ENCODE data around the gene CDYL2. TPM values are rescaled to one million over a fixed set of nuclear protein-coding genes. Genes with fewer than 3 reads are reported as not detected.
"Not testable (repeated sequence)": the region's sequence is repeated elsewhere in the genome, so short reads cannot be mapped to it uniquely, and the experiment has no call there.

CDYL2 gene
- total and polyA plus RNA-seq, 5 experiments from 2014 or later: 0.28 to 14.2 (median 1.7) TPM

DNA sequence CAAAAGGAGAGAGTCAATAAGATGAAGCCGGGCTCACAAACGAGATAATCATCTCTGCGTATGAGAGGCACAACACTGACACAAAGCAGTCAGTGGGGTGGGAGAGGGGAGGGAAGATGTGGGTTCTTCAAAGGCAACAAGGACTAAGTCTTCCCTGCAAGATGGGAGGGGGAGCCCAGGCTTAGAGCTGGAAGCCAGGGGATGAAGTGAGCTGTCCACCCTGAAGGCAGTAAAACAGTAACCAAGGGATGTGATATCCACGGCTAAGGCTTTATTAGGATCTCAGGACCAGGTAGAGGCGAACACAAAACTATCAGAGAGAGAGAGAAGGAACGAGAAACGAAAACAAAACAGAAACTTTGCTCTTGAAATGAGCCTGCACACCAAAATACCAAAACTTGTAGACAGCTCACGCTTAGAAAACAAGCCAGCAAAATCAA is 147.7 kb downstream of the CDYL2 start:
- peaks cover 0 to 12% (median 12%) of the 10 kb centered on the region in 3 donors for H3K36me3 Mint-ChIP-seq
- peak overlapping the region; percentile 60 to 88 (median 72) for H3K4me3 Mint-ChIP-seq
- DNase-seq: peak in 4 of 10 donors; percentile 1 to 33 (median 12)
- POLR2A ChIA-PET: no interaction called here
- no peaks in the 10 kb centered on the region for H3K27me3 Mint-ChIP-seq
- ATAC-seq: peak; percentile 42 to 47
- peaks cover 0 to 25% (median 13%) of the 10 kb centered on the region in 9 donors for H3K9me3 Mint-ChIP-seq
- H3K27ac Mint-ChIP-seq: peak overlapping the region in 9 of 10 donors; percentile 6 to 87 (median 83)
- peaks cover 6 to 24% (median 21%) of the 10 kb centered on the region in 4 donors for H3K4me1 Mint-ChIP-seq

- peaks cover 6 to 24% (median 21%) of the 10 kb centered on the region in 4 donors for H3K4me1 Mint-ChIP-seq
- peak overlapping the region in 9 of 10 donors; percentile 6 to 87 (median 83) for H3K27ac Mint-ChIP-seq
- peaks cover 0 to 23% (median 13%) of the 10 kb centered on the region in 9 donors for H3K9me3 Mint-ChIP-seq
- H3K27me3 Mint-ChIP-seq: no peaks in the 10 kb centered on the region
- POLR2A ChIA-PET: no interaction called here
- ATAC-seq: no peak
- peaks cover 0 to 12% (median 12%) of the 10 kb centered on the region in 3 donors for H3K36me3 Mint-ChIP-seq
- DNase-seq: no peak
- H3K4me3 Mint-ChIP-seq: peak overlapping the region; percentile 60 to 88 (median 72)
Measured at GRCh38 chr16:80656161-80656560, 148.2 kb downstream of the CDYL2 start.

GRCh38 chr16:80655751-80656150 is 148.6 kb downstream of the CDYL2 start:
- Mint-ChIP-seq H3K27me3 (no peaks in the 10 kb centered on the region), H3K36me3 (peaks cover 0 to 12% (median 11%) of the 10 kb centered on the region in 3 donors), H3K4me1 (peaks cover 6 to 21% (median 20%) of the 10 kb centered on the region in 4 donors), H3K27ac (peak overlapping the region in 2 of 10 donors; percentile 62 to 83), H3K4me3 (peak overlapping the region in 1 of 10 donors; percentile 76), H3K9me3 (peaks cover 0 to 22% (median 13%) of the 10 kb centered on the region in 9 donors)
- ATAC-seq (no peak), DNase-seq (no peak)
- POLR2A ChIA-PET: no interaction called here

DNA sequence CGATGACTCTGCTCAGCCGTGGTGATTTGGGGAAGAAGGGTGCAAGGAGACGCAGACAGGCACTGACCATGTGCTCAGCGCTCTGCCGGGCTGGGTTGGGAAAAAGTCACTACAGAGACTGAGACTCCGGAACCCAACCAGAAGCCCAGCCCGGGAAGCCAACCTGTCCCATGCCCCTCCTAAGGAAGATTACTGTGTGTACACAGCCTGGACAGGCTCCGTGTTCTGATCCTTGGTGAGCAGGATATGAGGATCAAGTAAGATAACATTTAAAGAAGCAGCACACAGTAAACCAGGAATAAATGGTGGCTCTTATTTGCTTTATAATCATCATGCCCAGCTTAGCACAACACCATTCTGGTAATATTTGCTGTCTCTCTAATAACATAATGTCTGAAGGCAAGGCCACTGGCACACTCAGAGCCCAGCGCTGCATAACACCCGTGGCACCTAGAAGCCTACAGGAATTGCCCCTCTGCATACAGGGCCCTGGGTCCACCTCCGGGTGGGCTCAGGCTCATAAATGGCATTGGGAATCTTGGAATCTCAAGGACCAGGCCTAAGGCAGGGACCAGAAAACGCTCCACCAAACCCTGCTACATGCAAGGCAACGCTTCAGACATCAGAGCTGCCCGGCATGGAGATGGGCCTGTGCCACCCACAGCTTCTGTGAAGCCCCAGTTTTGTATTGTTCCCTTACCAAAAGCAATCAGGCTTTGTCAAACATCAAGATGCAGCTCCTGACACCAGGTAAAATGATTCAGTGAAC is 150.1 kb downstream of the CDYL2 start:
- Mint-ChIP-seq H3K4me1 (peaks cover 6 to 35% (median 31%) of the 10 kb centered on the region in 4 donors), H3K9me3 (peaks cover 0 to 9% (median 7%) of the 10 kb centered on the region in 9 donors), H3K27ac (no peak overlapping the region), H3K4me3 (no peak overlapping the region), H3K36me3 (peaks cover 0 to 5% (median 5%) of the 10 kb centered on the region in 3 donors), H3K27me3 (no peaks in the 10 kb centered on the region)
- DNase-seq (no peak), ATAC-seq (no peak)
- POLR2A ChIA-PET: interaction anchor here (0.6 kb wide), 1 partner anchor 405 kb away, joined by 7 read pairs; no protein-coding TSS in a partner anchor

DNA sequence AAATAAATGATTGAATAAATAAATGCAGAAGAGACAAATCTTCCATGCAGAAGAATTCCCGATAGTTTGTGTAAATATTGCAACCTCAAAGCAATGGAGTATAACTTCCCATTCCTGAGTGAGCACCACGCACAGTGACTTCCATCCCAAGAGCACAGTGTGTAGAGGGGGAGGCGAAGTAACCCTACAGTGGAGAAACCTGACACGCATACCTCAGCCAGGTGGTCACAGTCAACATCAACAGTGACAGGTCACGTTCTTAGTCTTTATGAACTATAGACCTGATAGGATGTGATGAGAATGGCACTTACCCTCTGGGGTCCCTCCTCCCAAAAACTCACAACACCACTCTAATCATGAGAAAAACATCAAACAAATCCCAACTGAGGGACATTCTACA is 152.0 kb downstream of the CDYL2 start:
- Mint-ChIP-seq H3K4me3 (no peak overlapping the region), H3K9me3 (peaks cover 0 to 18% (median 6%) of the 10 kb centered on the region in 9 donors), H3K36me3 (peaks cover 0 to 14% (median 11%) of the 10 kb centered on the region in 3 donors), H3K27ac (no peak overlapping the region), H3K27me3 (no peaks in the 10 kb centered on the region), H3K4me1 (peaks cover 6 to 35% (median 30%) of the 10 kb centered on the region in 4 donors)
- ATAC-seq (no peak), DNase-seq (no peak)
- POLR2A ChIA-PET: no interaction called here

DNA sequence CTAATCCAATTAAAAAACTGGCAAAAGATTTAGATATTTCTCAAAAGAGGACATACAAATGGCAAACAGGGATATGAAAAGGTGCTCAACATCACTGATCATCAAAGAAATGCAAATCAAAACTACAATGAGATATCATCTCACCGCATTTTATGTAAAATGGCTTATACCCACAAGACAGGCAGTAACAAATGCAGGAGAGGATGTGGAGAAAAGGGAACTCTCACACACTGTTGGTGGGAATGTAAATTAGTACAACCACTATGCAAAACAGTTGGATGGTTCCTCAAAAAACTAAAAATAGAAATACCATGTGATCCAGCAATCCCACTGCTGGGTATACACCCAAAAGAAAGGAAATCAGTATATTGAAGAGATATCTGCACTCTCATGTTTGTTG is 154.1 kb downstream of the CDYL2 start:
- POLR2A ChIA-PET, H3K27me3 Mint-ChIP-seq, ATAC-seq, H3K27ac Mint-ChIP-seq: not testable (repeated sequence)
- peaks cover 0 to 31% (median 15%) of the 10 kb centered on the region in 9 donors for H3K9me3 Mint-ChIP-seq
- peaks cover 0 to 19% (median 13%) of the 10 kb centered on the region in 3 donors for H3K36me3 Mint-ChIP-seq
- peak in 1 of 10 donors; percentile 6 for DNase-seq
- peak overlapping the region in 2 of 10 donors; percentile 1 to 30 for H3K4me3 Mint-ChIP-seq
- peaks cover 2 to 20% (median 14%) of the 10 kb centered on the region in 4 donors for H3K4me1 Mint-ChIP-seq

DNA sequence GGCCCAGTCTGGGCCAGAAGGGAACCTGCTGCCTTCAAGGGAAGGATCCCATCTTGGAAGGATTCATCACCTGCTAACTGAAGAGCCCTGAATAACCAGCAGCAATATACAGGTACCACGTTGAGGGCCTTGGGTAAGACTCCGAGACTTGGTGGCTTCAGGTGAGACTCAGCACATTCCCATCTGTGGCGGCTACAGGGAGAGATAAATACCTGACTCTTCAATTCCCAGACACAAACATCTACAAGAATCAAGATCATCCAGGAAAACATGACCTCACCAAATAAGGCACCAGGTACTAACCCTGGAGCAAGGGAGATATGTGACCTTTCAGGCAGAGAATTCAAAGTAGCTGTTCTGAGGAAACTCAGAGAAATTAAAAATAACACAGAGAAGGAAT is 164.1 kb downstream of the CDYL2 start:
- Mint-ChIP-seq H3K36me3 (peaks cover 0 to 16% (median 14%) of the 10 kb centered on the region in 3 donors), H3K4me3 (no peak overlapping the region), H3K27ac (no peak overlapping the region), H3K4me1 (peaks cover 0 to 4% (median 0%) of the 10 kb centered on the region in 4 donors), H3K27me3 (no peaks in the 10 kb centered on the region), H3K9me3 (peaks cover 0 to 25% (median 12%) of the 10 kb centered on the region in 9 donors)
- ATAC-seq (no peak), DNase-seq (no peak)
- POLR2A ChIA-PET: no interaction called here

DNA sequence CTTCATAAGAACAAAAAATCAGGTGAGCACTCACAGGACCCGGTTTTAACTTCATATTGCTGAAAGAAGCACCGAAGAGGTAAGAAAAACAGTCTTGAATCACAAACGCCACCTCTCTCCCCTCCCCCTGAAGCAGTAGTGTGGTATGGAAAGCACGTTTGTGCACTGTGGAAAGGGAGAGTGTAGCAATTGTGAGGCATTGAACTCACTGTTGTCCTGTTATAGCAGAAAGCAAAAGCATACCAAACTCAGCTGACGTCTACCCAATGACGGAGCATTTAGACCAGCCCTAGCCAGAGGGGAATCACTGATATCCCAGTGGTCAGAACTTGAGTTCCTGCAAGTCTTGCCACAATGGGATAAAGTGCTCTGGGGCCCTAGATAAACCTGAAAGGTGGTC is 164.8 kb downstream of the CDYL2 start:
- POLR2A ChIA-PET: no interaction called here
- Mint-ChIP-seq H3K27me3 (no peaks in the 10 kb centered on the region), H3K36me3 (peaks cover 0 to 17% (median 16%) of the 10 kb centered on the region in 3 donors), H3K27ac (no peak overlapping the region), H3K9me3 (peaks cover 0 to 32% (median 17%) of the 10 kb centered on the region in 9 donors), H3K4me1 (peaks cover 0 to 4% (median 0%) of the 10 kb centered on the region in 4 donors), H3K4me3 (no peak overlapping the region)
- no peak for DNase-seq
- ATAC-seq: no peak

DNA sequence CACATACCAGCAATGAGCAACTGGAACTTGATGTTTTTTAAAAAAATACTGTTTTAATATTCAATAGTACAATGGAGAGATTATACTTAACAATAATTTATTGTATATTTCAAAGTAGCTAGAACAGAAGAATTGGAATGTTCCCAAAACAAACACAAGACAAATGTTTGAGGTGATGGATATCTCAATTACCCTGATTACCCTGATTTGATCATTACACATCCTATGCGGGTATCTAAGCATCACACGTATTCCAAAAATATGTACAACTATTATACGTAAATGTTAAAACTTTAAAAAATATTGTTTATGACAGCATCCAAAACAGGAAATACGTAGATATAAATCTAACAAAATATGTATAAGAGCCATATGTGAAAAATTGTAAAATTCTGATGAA is 166.8 kb downstream of the CDYL2 start:
- ATAC-seq (no peak), DNase-seq (no peak)
- H3K36me3 Mint-ChIP-seq: peaks cover 0 to 10% (median 8%) of the 10 kb centered on the region in 3 donors
- no peak overlapping the region for H3K4me3 Mint-ChIP-seq
- POLR2A ChIA-PET: no interaction called here
- H3K4me1 Mint-ChIP-seq: peaks cover 0 to 4% (median 0%) of the 10 kb centered on the region in 4 donors
- H3K27me3 Mint-ChIP-seq: no peaks in the 10 kb centered on the region
- H3K9me3 Mint-ChIP-seq: peaks cover 0 to 22% (median 10%) of the 10 kb centered on the region in 9 donors
- no peak overlapping the region for H3K27ac Mint-ChIP-seq

- H3K4me3 Mint-ChIP-seq: no peak overlapping the region
- ATAC-seq (no peak), DNase-seq (no peak)
- no peak overlapping the region for H3K27ac Mint-ChIP-seq
- POLR2A ChIA-PET: no interaction called here
- peaks cover 5 to 33% (median 13%) of the 10 kb centered on the region in 3 donors for H3K36me3 Mint-ChIP-seq
- H3K9me3 Mint-ChIP-seq: peaks cover 0 to 24% (median 6%) of the 10 kb centered on the region in 9 donors
- H3K27me3 Mint-ChIP-seq: no peaks in the 10 kb centered on the region
- no peaks in the 10 kb centered on the region for H3K4me1 Mint-ChIP-seq
Measured at GRCh38 chr16:80631581-80631980, 172.8 kb downstream of the CDYL2 start.

DNA sequence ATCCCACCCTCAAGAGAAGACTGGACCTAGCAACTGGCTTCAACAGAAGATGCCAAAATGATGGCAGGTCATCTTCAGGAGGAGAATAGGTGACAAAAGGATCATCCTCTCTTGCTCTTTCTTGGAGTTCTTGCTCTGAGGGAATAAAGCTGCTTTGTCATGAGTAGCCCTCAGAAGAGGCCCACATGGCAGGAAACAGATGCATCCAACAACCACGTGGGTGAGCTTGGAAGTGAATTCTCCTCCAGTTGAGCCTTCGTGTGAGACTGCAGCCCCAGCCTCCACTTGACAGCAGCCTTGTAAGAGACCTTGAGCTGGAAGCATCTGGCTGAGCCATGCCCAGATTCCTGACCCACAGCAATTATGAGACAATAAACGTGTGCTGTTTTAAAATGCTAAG is 176.1 kb downstream of the CDYL2 start:
- Mint-ChIP-seq H3K36me3 (peaks cover 14 to 34% (median 16%) of the 10 kb centered on the region in 3 donors), H3K9me3 (peaks cover 0 to 27% (median 6%) of the 10 kb centered on the region in 9 donors), H3K27me3 (no peaks in the 10 kb centered on the region), H3K27ac (no peak overlapping the region), H3K4me1 (peaks cover 0 to 5% (median 0%) of the 10 kb centered on the region in 4 donors), H3K4me3 (no peak overlapping the region)
- DNase-seq: no peak
- ATAC-seq: no peak
- POLR2A ChIA-PET: no interaction called here

DNA sequence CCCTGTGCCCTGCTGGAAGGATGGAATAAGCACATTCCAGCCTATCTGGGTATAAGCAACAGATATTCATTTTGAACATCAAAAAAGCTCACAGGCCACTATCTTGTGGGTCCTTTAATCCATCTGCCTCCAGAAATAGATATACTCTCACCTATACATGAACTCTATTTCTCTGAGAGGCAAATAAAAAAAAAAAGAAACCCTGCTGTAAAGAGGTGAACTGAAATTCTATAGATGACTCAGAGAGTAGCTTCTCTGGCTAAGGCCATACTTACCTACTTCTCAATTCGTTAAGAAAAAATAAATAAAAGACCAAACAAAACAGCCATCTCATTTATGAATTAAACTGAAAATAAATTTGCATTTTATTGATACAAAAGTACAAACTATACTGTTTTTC is 177.3 kb downstream of the CDYL2 start:
- Mint-ChIP-seq H3K27ac (no peak overlapping the region), H3K9me3 (peaks cover 0 to 27% (median 6%) of the 10 kb centered on the region in 9 donors), H3K4me3 (no peak overlapping the region), H3K4me1 (peaks cover 0 to 6% (median 2%) of the 10 kb centered on the region in 4 donors), H3K27me3 (no peaks in the 10 kb centered on the region), H3K36me3 (peaks cover 12 to 28% (median 12%) of the 10 kb centered on the region in 3 donors)
- no peak for DNase-seq
- no peak for ATAC-seq
- POLR2A ChIA-PET: no interaction called here

GRCh38 chr16:80623376-80623775 is 181.0 kb downstream of the CDYL2 start:
- Mint-ChIP-seq H3K27me3 (no peaks in the 10 kb centered on the region), H3K27ac (no peak overlapping the region), H3K4me3 (no peak overlapping the region), H3K9me3 (peaks cover 0 to 19% (median 5%) of the 10 kb centered on the region in 9 donors), H3K36me3 (peaks cover 12 to 22% (median 15%) of the 10 kb centered on the region in 3 donors), H3K4me1 (peaks cover 0 to 6% (median 3%) of the 10 kb centered on the region in 4 donors)
- ATAC-seq: no peak
- POLR2A ChIA-PET: no interaction called here
- no peak for DNase-seq
